Stimulated activated memory B cell treated with anti-CD40 and anti-IgM and Interleukin-4, amounts not matched to agents 10 μg/mL and 1 μg/mL and 100 μg/mL, for 72 hours (primary cell): Measurements from ENCODE around the gene SIPA1L3.

Experiments
- ATAC-seq: fragments of 150-1000 bp; cut with Tn5 transposase; 2 replicates; pipeline ENCODE4 v1.10.0; 2021
- H3K27ac Mint-ChIP-seq: one replicate; pipeline ENCODE4 v1.8.0; 2022; ENCODE audit warnings: mild to moderate bottlenecking, mixed read lengths
- H3K27me3 Mint-ChIP-seq: one replicate; pipeline ENCODE4 v1.8.0; 2022; ENCODE audit warnings: mixed read lengths
- H3K36me3 Mint-ChIP-seq: one replicate; pipeline ENCODE4 v1.8.0; 2022; ENCODE audit warnings: mixed read lengths
- H3K4me1 Mint-ChIP-seq: one replicate; pipeline ENCODE4 v1.8.0; 2022; ENCODE audit warnings: mixed read lengths
- H3K4me3 Mint-ChIP-seq: one replicate; pipeline ENCODE4 v1.8.0; 2022; ENCODE audit warnings: mild to moderate bottlenecking, moderate library complexity, mixed read lengths
- H3K9me3 Mint-ChIP-seq: one replicate; pipeline ENCODE4 v1.8.0; 2022; ENCODE audit warnings: mixed read lengths

Gene SIPA1L3

GRCh38 chr19:38158730-38159129 is 251.7 kb downstream of the SIPA1L3 start:
- no peaks in the 10 kb centered on the region for H3K27me3 Mint-ChIP-seq

GRCh38 chr19:38162094-38162493 is 255.1 kb downstream of the SIPA1L3 start:
- Mint-ChIP-seq H3K27me3 (no peaks in the 10 kb centered on the region), H3K36me3 (peaks cover 92% of the 10 kb centered on the region), H3K4me3 (no peak overlapping the region), H3K4me1 (no peaks in the 10 kb centered on the region), H3K9me3 (no peaks in the 10 kb centered on the region), H3K27ac (no peak overlapping the region)
- no peak for ATAC-seq

More at GRCh38 chr19:38158730-38159129, 251.7 kb downstream of the SIPA1L3 start:
- peaks cover 70% of the 10 kb centered on the region for H3K36me3 Mint-ChIP-seq
- no peaks in the 10 kb centered on the region for H3K4me1 Mint-ChIP-seq
- no peak overlapping the region for H3K4me3 Mint-ChIP-seq
- no peak for ATAC-seq
- H3K9me3 Mint-ChIP-seq = no peaks in the 10 kb centered on the region
- H3K27ac Mint-ChIP-seq = no peak overlapping the region

- H3K9me3 Mint-ChIP-seq = no peaks in the 10 kb centered on the region
- no peak overlapping the region for H3K4me3 Mint-ChIP-seq
- H3K27me3 Mint-ChIP-seq = no peaks in the 10 kb centered on the region
- peaks cover 88% of the 10 kb centered on the region for H3K36me3 Mint-ChIP-seq
- H3K27ac Mint-ChIP-seq = no peak overlapping the region
- no peaks in the 10 kb centered on the region for H3K4me1 Mint-ChIP-seq
- no peak for ATAC-seq
These were observed 255.6 kb downstream of the SIPA1L3 start for GRCh38 chr19:38162632-38163031.

GRCh38 chr19:38163419-38164290 is 256.6 kb downstream of the SIPA1L3 start:
- Mint-ChIP-seq H3K36me3 (peaks cover 88% of the 10 kb centered on the region), H3K27ac (no peak overlapping the region), H3K4me1 (no peaks in the 10 kb centered on the region), H3K27me3 (no peaks in the 10 kb centered on the region), H3K9me3 (no peaks in the 10 kb centered on the region), H3K4me3 (no peak overlapping the region)
- ATAC-seq = no peak

- no peak overlapping the region for H3K4me3 Mint-ChIP-seq
- H3K27ac Mint-ChIP-seq = no peak overlapping the region
- no peaks in the 10 kb centered on the region for H3K4me1 Mint-ChIP-seq
- H3K9me3 Mint-ChIP-seq = no peaks in the 10 kb centered on the region
- no peaks in the 10 kb centered on the region for H3K27me3 Mint-ChIP-seq
- ATAC-seq = no peak
- H3K36me3 Mint-ChIP-seq = peaks cover 88% of the 10 kb centered on the region
These were observed 257.5 kb downstream of the SIPA1L3 start for GRCh38 chr19:38164526-38164925.

- no peaks in the 10 kb centered on the region for H3K27me3 Mint-ChIP-seq
- H3K9me3 Mint-ChIP-seq = no peaks in the 10 kb centered on the region
- H3K36me3 Mint-ChIP-seq = peaks cover 94% of the 10 kb centered on the region
- no peak overlapping the region for H3K27ac Mint-ChIP-seq
- no peak for ATAC-seq
- no peaks in the 10 kb centered on the region for H3K4me1 Mint-ChIP-seq
- H3K4me3 Mint-ChIP-seq = no peak overlapping the region
These were observed 258.3 kb downstream of the SIPA1L3 start for GRCh38 chr19:38165335-38165734.

- Mint-ChIP-seq H3K27me3 (no peaks in the 10 kb centered on the region), H3K9me3 (no peaks in the 10 kb centered on the region), H3K27ac (no peak overlapping the region), H3K4me1 (no peaks in the 10 kb centered on the region), H3K4me3 (no peak overlapping the region), H3K36me3 (peaks cover 86% of the 10 kb centered on the region)
- no peak for ATAC-seq
These were observed 261.6 kb downstream of the SIPA1L3 start for GRCh38 chr19:38168637-38169036.

GRCh38 chr19:38170334-38170733 is 263.3 kb downstream of the SIPA1L3 start:
- no peak overlapping the region for H3K27ac Mint-ChIP-seq
- H3K4me1 Mint-ChIP-seq = no peaks in the 10 kb centered on the region
- H3K36me3 Mint-ChIP-seq = peaks cover 86% of the 10 kb centered on the region
- H3K27me3 Mint-ChIP-seq = no peaks in the 10 kb centered on the region
- no peaks in the 10 kb centered on the region for H3K9me3 Mint-ChIP-seq
- ATAC-seq = no peak
- H3K4me3 Mint-ChIP-seq = no peak overlapping the region

GRCh38 chr19:38172001-38172400 is 265.0 kb downstream of the SIPA1L3 start:
- H3K4me1 Mint-ChIP-seq = no peaks in the 10 kb centered on the region
- no peak overlapping the region for H3K4me3 Mint-ChIP-seq
- H3K27ac Mint-ChIP-seq = no peak overlapping the region
- ATAC-seq = no peak
- no peaks in the 10 kb centered on the region for H3K27me3 Mint-ChIP-seq
- peaks cover 79% of the 10 kb centered on the region for H3K36me3 Mint-ChIP-seq
- no peaks in the 10 kb centered on the region for H3K9me3 Mint-ChIP-seq

- Mint-ChIP-seq H3K27ac (no peak overlapping the region), H3K36me3 (peaks cover 80% of the 10 kb centered on the region), H3K27me3 (no peaks in the 10 kb centered on the region), H3K9me3 (no peaks in the 10 kb centered on the region), H3K4me3 (no peak overlapping the region), H3K4me1 (no peaks in the 10 kb centered on the region)
- ATAC-seq = peak; percentile 24
These were observed 266.5 kb downstream of the SIPA1L3 start for GRCh38 chr19:38173291-38174041.

GRCh38 chr19:38175422-38175821 is 268.4 kb downstream of the SIPA1L3 start:
- H3K4me1 Mint-ChIP-seq = no peaks in the 10 kb centered on the region
- H3K36me3 Mint-ChIP-seq = peaks cover 81% of the 10 kb centered on the region
- peaks cover 3% of the 10 kb centered on the region for H3K9me3 Mint-ChIP-seq
- ATAC-seq = no peak
- H3K27me3 Mint-ChIP-seq = no peaks in the 10 kb centered on the region
- H3K27ac Mint-ChIP-seq = no peak overlapping the region
- H3K4me3 Mint-ChIP-seq = no peak overlapping the region

GRCh38 chr19:38180071-38180470 is 273.1 kb downstream of the SIPA1L3 start:
- Mint-ChIP-seq H3K36me3 (peaks cover 86% of the 10 kb centered on the region), H3K4me3 (no peak overlapping the region), H3K4me1 (no peaks in the 10 kb centered on the region), H3K27ac (no peak overlapping the region), H3K9me3 (peaks cover 3% of the 10 kb centered on the region), H3K27me3 (no peaks in the 10 kb centered on the region)
- no peak for ATAC-seq

GRCh38 chr19:38182536-38183210 is 275.7 kb downstream of the SIPA1L3 start:
- H3K4me3 Mint-ChIP-seq = no peak overlapping the region
- H3K4me1 Mint-ChIP-seq = no peaks in the 10 kb centered on the region
- H3K27ac Mint-ChIP-seq = no peak overlapping the region
- H3K27me3 Mint-ChIP-seq = no peaks in the 10 kb centered on the region
- H3K36me3 Mint-ChIP-seq = peaks cover 81% of the 10 kb centered on the region
- H3K9me3 Mint-ChIP-seq = peaks cover 3% of the 10 kb centered on the region
- ATAC-seq = no peak

GRCh38 chr19:38183251-38183897 is 276.4 kb downstream of the SIPA1L3 start:
- Mint-ChIP-seq H3K4me3 (no peak overlapping the region), H3K27ac (no peak overlapping the region), H3K9me3 (peaks cover 3% of the 10 kb centered on the region), H3K36me3 (peaks cover 74% of the 10 kb centered on the region), H3K27me3 (no peaks in the 10 kb centered on the region), H3K4me1 (no peaks in the 10 kb centered on the region)
- ATAC-seq = no peak

- ATAC-seq = no peak
- Mint-ChIP-seq H3K36me3 (peaks cover 69% of the 10 kb centered on the region), H3K4me1 (peaks cover 7% of the 10 kb centered on the region), H3K9me3 (no peaks in the 10 kb centered on the region), H3K27me3 (no peaks in the 10 kb centered on the region), H3K4me3 (no peak overlapping the region), H3K27ac (no peak overlapping the region)
These were observed 277.8 kb downstream of the SIPA1L3 start for GRCh38 chr19:38184815-38185214.
